Breast epithelium (tissue), 3 donors: Measurements from ENCODE around the gene GPR22.

Source experiments
- CTCF ChIP-seq, 3 donors: fragments of 450-650 bp; IDR thresholded peaks; one replicate each; pipeline ENCODE4 v1.5.1; 2016 to 2017; ENCODE audit warnings: antibody characterized with exemption in 3 of 3, mild to moderate bottlenecking in 3 of 3, moderate library complexity in 3 of 3
- POLR2A ChIP-seq: fragments of 450-650 bp; IDR thresholded peaks from one replicate; pipeline ENCODE4 v1.6.1; 2016; ENCODE audit warnings: antibody characterized with exemption, mild to moderate bottlenecking, moderate library complexity
- POLR2AphosphoS5 ChIP-seq, 3 donors: sonication (generic); formaldehyde crosslinking; IDR thresholded peaks; one replicate each; pipeline ENCODE4 v1.6.1; 2017; ENCODE audit warnings: antibody characterized with exemption in 3 of 3

- no peak for TF ChIP-seq CTCF (IDR thresholded peaks at IDR 0.05)
- no peak for TF ChIP-seq POLR2A
- no peak for TF ChIP-seq POLR2AphosphoS5 (IDR thresholded peaks at IDR 0.05)
Observed at GRCh38 chr7:107506674-107507339, 37.0 kb downstream of the GPR22 start.
